Fibroblast of villous mesenchyme (primary cell): ENCODE measurements around the gene SLC36A2. TPM values are rescaled to one million over a fixed set of nuclear protein-coding genes. Genes with fewer than 3 reads are reported as not detected.
"Not testable (repeated sequence)": the region's sequence is repeated elsewhere in the genome, so short reads cannot be mapped to it uniquely, and the experiment has no call there.

Experiments used
- DNase-seq: peaks from one replicate; pipeline ENCODE4 v3.0.0-alpha.2; 2010; ENCODE audit warnings: low read depth
- H3K4me3 ChIP-seq: 2 replicates; pipeline ENCODE4 v1.5.1; 2011; ENCODE audit warnings: low read depth, mild to moderate bottlenecking, low read length
- total RNA-seq: library from RNA; depleted of rRNA; stranded (reverse); fragments of >200 nt; gene quantifications from 2 replicates; pipeline ENCODE4 v1.2.3, GENCODE V29; 2012
- TF ChIP-seq, protein P1 (sequence below): IDR thresholded peaks from 2 replicates; pipeline ENCODE4 v1.5.1; 2012; ENCODE audit warnings: low read depth, mild to moderate bottlenecking, low read length; ENCODE audit not compliant: insufficient read depth

SLC36A2 gene
- total RNA-seq, 1 donor = not detected

DNA sequence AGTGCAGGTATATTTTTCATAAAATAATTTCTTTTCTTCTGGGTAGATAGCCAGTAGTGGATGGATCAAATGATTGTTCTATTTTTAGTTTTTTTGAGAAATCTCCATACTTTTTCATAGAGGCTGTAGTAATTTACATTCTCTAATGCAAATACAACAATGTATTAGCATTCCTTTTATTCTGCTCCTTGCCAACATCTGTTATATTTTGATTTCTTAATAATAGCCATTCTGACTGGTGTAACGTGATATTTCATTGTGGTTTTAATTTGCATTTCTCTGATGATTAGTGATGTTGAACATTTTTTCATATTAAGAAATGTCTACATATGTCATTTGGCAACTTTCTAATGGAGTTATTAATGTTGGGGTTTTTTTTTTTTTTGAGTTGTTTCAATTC lies 27.2 kb upstream of the SLC36A2 start:
- H3K4me3 ChIP-seq = no peak overlapping the region
- TF ChIP-seq, protein P1, sequence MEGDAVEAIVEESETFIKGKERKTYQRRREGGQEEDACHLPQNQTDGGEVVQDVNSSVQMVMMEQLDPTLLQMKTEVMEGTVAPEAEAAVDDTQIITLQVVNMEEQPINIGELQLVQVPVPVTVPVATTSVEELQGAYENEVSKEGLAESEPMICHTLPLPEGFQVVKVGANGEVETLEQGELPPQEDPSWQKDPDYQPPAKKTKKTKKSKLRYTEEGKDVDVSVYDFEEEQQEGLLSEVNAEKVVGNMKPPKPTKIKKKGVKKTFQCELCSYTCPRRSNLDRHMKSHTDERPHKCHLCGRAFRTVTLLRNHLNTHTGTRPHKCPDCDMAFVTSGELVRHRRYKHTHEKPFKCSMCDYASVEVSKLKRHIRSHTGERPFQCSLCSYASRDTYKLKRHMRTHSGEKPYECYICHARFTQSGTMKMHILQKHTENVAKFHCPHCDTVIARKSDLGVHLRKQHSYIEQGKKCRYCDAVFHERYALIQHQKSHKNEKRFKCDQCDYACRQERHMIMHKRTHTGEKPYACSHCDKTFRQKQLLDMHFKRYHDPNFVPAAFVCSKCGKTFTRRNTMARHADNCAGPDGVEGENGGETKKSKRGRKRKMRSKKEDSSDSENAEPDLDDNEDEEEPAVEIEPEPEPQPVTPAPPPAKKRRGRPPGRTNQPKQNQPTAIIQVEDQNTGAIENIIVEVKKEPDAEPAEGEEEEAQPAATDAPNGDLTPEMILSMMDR = no peak
- no peak for DNase-seq

DNA sequence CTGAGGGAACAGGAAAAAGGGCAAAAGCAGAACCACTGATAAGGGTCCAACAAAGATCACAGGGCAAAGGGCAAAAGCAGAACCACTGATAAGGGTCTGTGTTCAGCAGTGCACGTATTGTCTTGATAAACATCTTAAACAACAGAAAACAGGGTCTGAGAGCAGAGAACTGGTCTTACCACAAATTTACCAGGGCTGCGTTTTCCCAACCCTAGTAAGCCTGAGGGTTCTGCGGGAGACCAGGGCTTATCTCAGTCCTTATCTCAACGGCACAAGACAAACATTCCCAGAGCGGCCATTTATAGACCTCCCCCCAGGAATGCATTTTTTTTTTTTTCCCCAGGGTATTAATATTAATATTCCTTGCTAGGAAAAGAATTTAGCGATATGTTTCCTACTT lies 19.7 kb upstream of the SLC36A2 start:
- H3K4me3 ChIP-seq, DNase-seq: not testable (repeated sequence)

DNA sequence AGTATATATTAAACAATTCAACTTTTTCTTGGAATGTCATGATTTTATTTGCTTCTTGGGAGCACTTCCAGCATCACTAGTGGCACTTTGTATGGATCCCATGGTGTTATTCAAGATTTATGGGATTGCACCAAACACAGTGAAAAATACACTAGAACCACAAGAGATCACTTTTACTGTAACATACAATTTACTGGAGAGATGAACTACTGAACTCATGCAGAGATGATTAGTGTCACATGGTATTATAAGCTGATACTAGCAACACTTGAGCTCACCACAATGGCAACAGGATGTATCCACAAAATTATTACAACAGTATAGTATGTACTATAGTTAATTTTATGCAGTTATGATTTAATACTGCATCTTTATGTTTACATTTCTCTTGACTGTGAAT lies 16.3 kb upstream of the SLC36A2 start:
- TF ChIP-seq, protein P1 = no peak
- no peak overlapping the region for H3K4me3 ChIP-seq
- DNase-seq = no peak

GRCh38 chr5:151362970-151363369 lies 15.6 kb upstream of the SLC36A2 start:
- TF ChIP-seq, protein P1 = no peak
- no peak for DNase-seq
- no peak overlapping the region for H3K4me3 ChIP-seq

DNA sequence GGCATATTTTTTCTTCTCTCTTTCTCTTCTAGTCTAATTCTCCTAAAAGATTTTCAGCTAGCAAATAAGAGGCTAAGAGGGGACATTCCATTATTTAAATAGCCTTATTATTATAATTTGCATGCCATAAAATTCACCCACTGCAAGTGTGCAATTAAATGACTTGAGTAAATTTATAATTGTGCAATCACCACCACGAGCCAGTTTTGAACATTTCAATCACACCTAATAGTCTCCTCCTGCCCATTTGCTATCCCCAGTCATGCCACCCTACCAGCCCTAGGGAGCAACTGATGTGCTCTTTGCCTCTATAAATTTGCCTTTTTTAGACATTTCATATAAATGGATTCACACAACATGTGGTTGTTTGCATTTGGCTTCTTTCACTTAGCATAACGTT lies 12.0 kb upstream of the SLC36A2 start:
- H3K4me3 ChIP-seq = no peak overlapping the region
- TF ChIP-seq, protein P1 = no peak
- DNase-seq = no peak

DNA sequence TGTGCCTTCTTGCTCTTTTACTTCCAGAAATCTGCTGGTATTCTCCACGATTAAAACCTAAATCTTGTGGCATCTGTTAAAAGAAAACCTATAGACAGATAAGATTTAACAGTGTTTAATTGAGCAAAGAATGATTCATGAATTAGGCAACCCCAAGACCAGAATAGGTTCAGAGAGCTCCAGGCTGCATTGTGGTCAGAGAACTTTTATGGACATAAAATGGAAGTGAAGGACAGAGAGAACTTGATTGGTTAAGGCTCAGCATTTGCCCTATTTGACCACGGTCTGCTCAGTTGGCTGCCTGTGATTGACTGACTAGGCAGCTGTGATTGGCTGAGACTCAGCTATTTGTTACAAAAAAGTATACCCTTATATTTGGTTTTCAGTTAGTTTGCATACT lies 10.4 kb upstream of the SLC36A2 start:
- DNase-seq = peak; percentile 5
- H3K4me3 ChIP-seq = no peak overlapping the region

GRCh38 chr5:151357097-151357496 lies 9.7 kb upstream of the SLC36A2 start:
- no peak for DNase-seq
- H3K4me3 ChIP-seq = no peak overlapping the region
- TF ChIP-seq, protein P1 = no peak

More for the DNA sequence above, 10.4 kb upstream of the SLC36A2 start:
- TF ChIP-seq, protein P1 = no peak
